Panc1 (cell line): ENCODE measurements around the gene SLC9A2.

ENCODE experiments used
- POLR2AphosphoS5 ChIP-seq: IDR thresholded peaks from 2 replicates; pipeline ENCODE4 v1.6.1; 2012; ENCODE audit warnings: mild to moderate bottlenecking, low read depth, low read length, moderate library complexity
- TF ChIP-seq, protein P1 (sequence below): fragments of 450-650 bp; IDR thresholded peaks from 2 replicates; pipeline ENCODE4 v1.5.1; 2017; ENCODE audit warnings: mild to moderate bottlenecking

DNA sequence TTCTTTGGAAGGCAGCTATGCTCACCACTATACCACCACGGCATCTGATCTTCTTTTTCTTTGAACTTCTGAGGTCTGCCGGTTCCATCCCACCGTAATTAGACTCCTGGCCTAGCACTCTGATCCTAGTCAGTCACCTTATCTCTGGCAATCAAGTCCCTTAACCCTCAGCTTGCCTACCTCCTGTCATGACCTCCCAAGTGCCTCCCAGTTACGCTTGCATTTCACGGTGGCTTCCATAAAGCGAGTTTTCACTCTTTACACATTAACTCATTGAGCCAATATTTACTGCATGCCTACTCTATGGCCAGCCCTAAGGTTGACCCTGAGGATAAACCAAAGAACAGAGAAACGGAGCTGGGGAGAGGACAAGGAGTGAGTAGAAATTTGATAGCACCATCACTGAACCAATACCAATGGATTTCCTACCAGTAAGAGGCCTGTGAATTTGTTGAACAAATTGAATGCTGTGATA, 104.7 kb downstream of the SLC9A2 start:
- TF ChIP-seq, protein P1, sequence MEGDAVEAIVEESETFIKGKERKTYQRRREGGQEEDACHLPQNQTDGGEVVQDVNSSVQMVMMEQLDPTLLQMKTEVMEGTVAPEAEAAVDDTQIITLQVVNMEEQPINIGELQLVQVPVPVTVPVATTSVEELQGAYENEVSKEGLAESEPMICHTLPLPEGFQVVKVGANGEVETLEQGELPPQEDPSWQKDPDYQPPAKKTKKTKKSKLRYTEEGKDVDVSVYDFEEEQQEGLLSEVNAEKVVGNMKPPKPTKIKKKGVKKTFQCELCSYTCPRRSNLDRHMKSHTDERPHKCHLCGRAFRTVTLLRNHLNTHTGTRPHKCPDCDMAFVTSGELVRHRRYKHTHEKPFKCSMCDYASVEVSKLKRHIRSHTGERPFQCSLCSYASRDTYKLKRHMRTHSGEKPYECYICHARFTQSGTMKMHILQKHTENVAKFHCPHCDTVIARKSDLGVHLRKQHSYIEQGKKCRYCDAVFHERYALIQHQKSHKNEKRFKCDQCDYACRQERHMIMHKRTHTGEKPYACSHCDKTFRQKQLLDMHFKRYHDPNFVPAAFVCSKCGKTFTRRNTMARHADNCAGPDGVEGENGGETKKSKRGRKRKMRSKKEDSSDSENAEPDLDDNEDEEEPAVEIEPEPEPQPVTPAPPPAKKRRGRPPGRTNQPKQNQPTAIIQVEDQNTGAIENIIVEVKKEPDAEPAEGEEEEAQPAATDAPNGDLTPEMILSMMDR, result no peak
- no peak for TF ChIP-seq POLR2AphosphoS5
